Measurements from ENCODE around the gene SYS1. TPM values are rescaled to one million over a fixed set of nuclear protein-coding genes. Genes with fewer than 3 reads are reported as not detected.

The SYS1 gene
- total RNA-seq, 2 donors from 2014 or later, result 29.3 to 57.4 TPM

GRCh38 chr20:45400346-45401031 lies 37.5 kb downstream of the SYS1 start:
- H3K27me3 ChIP-seq (replicated peaks; ENCODE audit: insufficient read depth), result no peaks in the 10 kb centered on the region
- no peaks in the 10 kb centered on the region for H3K9me3 ChIP-seq
- H3K4me3 ChIP-seq, result no peak overlapping the region
- DNase-seq (ENCODE audit: low spot score), result no peak
- no peak for TF ChIP-seq POLR2A (IDR thresholded peaks at IDR 0.05)
- no peak for TF ChIP-seq POLR2AphosphoS5 (IDR thresholded peaks at IDR 0.05)
- TF ChIP-seq CTCF (IDR thresholded peaks at IDR 0.05), result no peak
- intact Hi-C loops (cut with DNase I), result loop anchor here (5.0 kb wide), 1 partner anchor 37 kb away; no protein-coding TSS in a partner anchor
- H3K36me3 ChIP-seq, result no peaks in the 10 kb centered on the region
- no peak overlapping the region for H3K27ac ChIP-seq
- 94% methylated on average over 6 of the region's 6 CpGs for WGBS
- H3K4me1 ChIP-seq (replicated peaks), result peaks cover 2% of the 10 kb centered on the region

- no peak for TF ChIP-seq POLR2AphosphoS5 (IDR thresholded peaks at IDR 0.05)
- TF ChIP-seq POLR2A (IDR thresholded peaks at IDR 0.05), result no peak
- TF ChIP-seq CTCF (IDR thresholded peaks at IDR 0.05), result no peak
- Histone ChIP-seq H3K9me3 (no peaks in the 10 kb centered on the region), H3K4me3 (no peak overlapping the region), H3K27me3 (replicated peaks; ENCODE audit: insufficient read depth) (no peaks in the 10 kb centered on the region), H3K27ac (no peak overlapping the region), H3K4me1 (replicated peaks) (peaks cover 4% of the 10 kb centered on the region), H3K36me3 (no peaks in the 10 kb centered on the region)
- DNase-seq (ENCODE audit: low spot score), result no peak
- WGBS, result 87% methylated on average over 1 of the region's 1 CpG
- intact Hi-C loops (cut with DNase I), result loop anchor here (5.0 kb wide), 1 partner anchor 34 kb away; no protein-coding TSS in a partner anchor
Measured at GRCh38 chr20:45402946-45403345, 40.0 kb downstream of the SYS1 start.

- no peak for DNase-seq (ENCODE audit: low spot score)
- Histone ChIP-seq H3K27me3 (replicated peaks; ENCODE audit: insufficient read depth) (no peaks in the 10 kb centered on the region), H3K36me3 (no peaks in the 10 kb centered on the region), H3K4me3 (no peak overlapping the region), H3K9me3 (no peaks in the 10 kb centered on the region), H3K4me1 (replicated peaks) (peaks cover 4% of the 10 kb centered on the region), H3K27ac (no peak overlapping the region)
- WGBS, result 71% methylated on average over 1 of the region's 1 CpG
- no peak for TF ChIP-seq POLR2AphosphoS5 (IDR thresholded peaks at IDR 0.05)
- TF ChIP-seq POLR2A (IDR thresholded peaks at IDR 0.05), result no peak
- TF ChIP-seq CTCF (IDR thresholded peaks at IDR 0.05), result no peak
- intact Hi-C loops (cut with DNase I), result loop anchor here (5.0 kb wide), 1 partner anchor 33 kb away; no protein-coding TSS in a partner anchor
Measured at GRCh38 chr20:45404438-45404837, 41.5 kb downstream of the SYS1 start.

- Histone ChIP-seq H3K4me3 (peak overlapping the region; percentile 72 to 87), H3K36me3 (no peaks in the 10 kb centered on the region), H3K9me3 (no peaks in the 10 kb centered on the region), H3K27ac (peak overlapping the region; percentile 82 to 89), H3K4me1 (replicated peaks) (peaks cover 6% of the 10 kb centered on the region), H3K27me3 (replicated peaks; ENCODE audit: insufficient read depth) (no peaks in the 10 kb centered on the region)
- no peak for DNase-seq (ENCODE audit: low spot score)
- WGBS, result 4% methylated on average over 39 of the region's 49 CpGs
- intact Hi-C loops (cut with DNase I), result loop anchor here (5.0 kb wide), 1 partner anchor 33 kb away; no protein-coding TSS in a partner anchor
- no peak for TF ChIP-seq CTCF (IDR thresholded peaks at IDR 0.05)
- no peak for TF ChIP-seq POLR2AphosphoS5 (IDR thresholded peaks at IDR 0.05)
- TF ChIP-seq POLR2A (IDR thresholded peaks at IDR 0.05), result no peak
Measured at GRCh38 chr20:45405571-45406259, 42.8 kb downstream of the SYS1 start.

All from prostate gland (tissue), 2 donors.